ENCODE measurements around the gene PRKAG1.
A peak's percentile ranks its signal among the peaks of the same experiment; 100 is the strongest.

Gene PRKAG1

GRCh38 chr12:48970702-48971334, 47.8 kb downstream of the PRKAG1 start:
- DNase-seq (ENCODE audit: insufficient read length, low spot score) = peak; percentile 43
- FAIRE-seq = no peak

DNA sequence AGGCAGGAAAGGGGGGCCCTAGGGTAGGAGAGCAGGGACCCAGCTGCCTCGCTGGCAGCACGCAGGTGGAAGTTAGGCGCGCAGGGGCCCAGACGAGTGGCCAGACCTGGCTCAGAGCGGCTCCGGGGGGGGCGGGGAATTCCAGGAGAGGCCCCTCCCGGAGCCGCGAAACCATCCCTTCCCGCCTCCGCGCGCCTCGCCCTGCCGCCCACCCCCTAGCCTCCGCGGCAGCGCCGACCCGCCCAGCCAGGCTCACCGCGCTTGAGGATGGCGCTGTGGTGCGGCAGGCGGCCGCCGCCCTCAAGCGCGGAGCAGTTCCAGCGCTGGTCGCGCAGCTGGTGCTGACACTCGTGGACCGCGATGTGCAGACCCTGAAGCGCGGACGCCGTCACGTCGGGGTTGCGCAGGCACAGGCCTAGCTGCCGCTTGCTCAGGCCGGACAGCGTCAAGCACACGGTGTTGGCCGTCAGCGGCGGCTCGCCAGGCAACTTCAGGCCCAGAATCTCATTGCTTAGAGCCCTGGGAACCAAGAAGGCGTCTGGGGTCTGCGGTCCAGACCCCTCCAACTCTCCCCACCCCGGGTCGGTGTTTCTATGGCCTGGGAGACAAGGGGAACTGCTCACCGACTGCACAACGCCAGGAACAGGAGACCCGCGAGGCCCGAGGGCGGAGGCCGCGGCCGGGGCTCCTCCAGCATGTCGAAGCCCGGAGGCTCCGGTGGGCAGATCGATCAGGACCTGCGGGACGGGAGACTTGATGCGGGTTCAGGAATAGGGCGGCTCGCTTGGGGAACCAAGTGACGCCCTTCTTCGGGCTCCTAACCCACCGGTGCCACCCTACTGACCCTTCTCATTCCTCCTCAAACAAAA, 48.5 kb downstream of the PRKAG1 start:
- DNase-seq (ENCODE audit: insufficient read length, low spot score) (peak; percentile 0), FAIRE-seq (no peak)
- TF ChIP-seq POLR2A (IDR thresholded peaks at IDR 0.05; ENCODE audit: low read depth, low read length) = no peak

More at GRCh38 chr12:48970702-48971334, 47.8 kb downstream of the PRKAG1 start:
- no peak for TF ChIP-seq POLR2A (IDR thresholded peaks at IDR 0.05; ENCODE audit: low read depth, low read length)

DNA sequence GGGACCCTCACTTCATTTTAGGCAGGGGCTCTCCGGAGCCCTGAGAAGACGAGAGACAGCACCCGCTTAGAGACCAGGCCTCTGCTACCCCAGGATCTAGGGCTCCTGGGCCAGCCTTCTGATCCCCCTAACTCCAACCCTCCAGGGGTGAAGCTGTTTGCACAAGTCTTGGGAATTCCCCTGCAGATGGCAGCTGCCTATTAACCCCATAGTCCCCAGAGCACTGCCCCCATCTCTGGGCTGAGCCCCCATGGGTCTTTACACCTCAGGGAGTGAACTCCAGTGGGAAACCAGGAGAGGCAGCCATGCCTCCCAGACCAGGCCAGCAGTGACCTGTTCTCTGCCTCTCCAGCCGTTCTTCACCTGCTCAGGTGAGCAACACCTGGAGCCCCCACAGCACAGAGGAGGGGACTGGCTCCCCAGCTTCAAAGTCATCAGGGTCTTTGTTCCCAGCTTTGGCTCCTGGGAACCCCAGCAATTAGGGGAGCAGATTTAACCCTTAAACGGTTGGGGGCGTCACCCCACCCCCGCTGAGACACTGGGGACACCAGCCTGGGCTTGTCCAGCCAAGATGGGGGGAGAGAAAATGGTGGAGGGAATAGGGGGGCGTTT, 49.3 kb downstream of the PRKAG1 start:
- FAIRE-seq (no peak), DNase-seq (ENCODE audit: insufficient read length, low spot score) (peak; percentile 37)
- no peak for TF ChIP-seq POLR2A (IDR thresholded peaks at IDR 0.05; ENCODE audit: low read depth, low read length)

GRCh38 chr12:48968467-48968866, 50.1 kb downstream of the PRKAG1 start:
- DNase-seq (ENCODE audit: insufficient read length, low spot score) (peak; percentile 7), FAIRE-seq (no peak)
- TF ChIP-seq POLR2A (IDR thresholded peaks at IDR 0.05; ENCODE audit: low read depth, low read length) = no peak

DNA sequence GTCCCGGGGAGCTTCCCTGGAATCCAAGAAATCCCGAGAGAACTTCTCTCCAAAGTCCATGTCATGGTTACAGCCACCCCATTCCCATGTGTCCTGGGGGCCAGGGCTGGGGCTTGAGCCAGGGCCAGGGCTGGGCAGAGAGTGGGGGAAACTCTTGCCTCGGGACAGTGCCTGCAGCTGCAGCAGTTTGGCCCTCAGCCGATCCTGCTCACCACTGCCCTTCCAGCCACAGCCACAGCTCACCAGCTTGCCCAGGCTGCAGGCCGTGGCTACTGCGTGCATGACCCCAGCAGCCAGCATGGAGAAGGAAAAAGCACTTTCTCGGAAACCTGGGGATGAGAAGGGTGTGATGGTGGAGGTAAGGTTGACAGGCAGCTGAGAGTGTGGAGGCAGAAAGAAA, 50.6 kb downstream of the PRKAG1 start:
- no peak for TF ChIP-seq POLR2A (IDR thresholded peaks at IDR 0.05; ENCODE audit: low read depth, low read length)
- FAIRE-seq = no peak
- peak; percentile 20 for DNase-seq (ENCODE audit: insufficient read length, low spot score)

DNA sequence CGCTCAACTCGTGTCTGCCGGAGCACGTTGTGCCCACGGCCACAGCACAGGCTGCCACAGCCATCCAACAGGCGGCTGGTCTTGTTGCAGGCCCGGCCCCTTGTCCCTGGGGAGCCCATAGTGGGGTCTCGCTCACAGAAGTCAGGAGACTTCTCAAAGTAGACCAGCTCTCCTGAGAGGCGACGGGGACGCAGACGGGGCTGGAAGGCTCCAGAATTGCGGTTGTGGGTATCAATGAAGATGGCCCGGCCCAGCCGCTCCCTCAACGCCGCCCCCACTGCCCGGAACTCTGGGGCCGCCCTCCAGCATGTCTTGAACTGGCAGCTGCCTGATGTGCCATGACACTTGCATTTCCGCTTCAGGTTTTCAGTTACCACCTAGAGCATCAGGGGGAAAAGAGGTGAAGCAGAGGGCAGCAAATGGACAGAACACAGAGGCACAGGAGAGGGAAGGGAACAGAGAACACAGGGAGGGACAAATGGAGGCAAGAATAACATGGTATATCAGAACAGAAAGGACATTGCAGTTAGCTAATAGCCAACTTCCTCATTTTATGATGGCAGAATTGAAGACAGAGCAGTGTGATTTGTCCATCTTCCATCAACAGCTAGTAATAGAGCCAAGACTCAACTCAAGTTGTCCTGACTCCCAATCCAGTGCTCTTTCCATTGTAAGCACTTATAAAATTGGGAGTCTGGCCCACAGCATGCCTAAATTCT, 52.2 kb downstream of the PRKAG1 start:
- DNase-seq (ENCODE audit: insufficient read length, low spot score) (peak; percentile 1), FAIRE-seq (no peak)
- no peak for TF ChIP-seq POLR2A (IDR thresholded peaks at IDR 0.05; ENCODE audit: low read depth, low read length)

DNA sequence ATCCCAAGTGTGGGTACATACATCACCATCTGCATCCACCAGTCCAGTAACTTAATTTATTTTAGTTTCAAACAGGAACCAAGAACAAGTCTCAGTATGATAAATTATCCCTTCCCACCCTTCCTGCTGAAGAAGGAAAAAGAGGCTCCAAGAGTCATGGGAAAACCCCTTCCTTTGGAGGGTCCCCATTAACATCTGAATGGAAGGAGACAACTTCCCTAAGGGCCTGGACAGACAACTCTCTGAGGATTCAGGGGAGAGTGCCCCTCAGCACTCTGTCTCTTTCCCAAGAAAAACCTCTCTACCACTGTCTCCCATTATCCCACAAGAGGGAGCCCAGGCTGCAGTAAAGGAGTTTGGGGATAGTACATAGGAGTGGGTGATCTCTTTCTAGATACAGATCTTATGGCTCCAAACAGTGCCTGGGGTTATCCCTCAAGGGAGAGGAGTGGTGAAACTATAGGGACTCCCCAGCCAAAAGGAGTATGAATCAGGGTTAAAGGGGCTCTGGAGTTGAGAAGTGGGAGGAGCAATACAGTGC, 53.2 kb downstream of the PRKAG1 start:
- DNase-seq (ENCODE audit: insufficient read length, low spot score) (no peak), FAIRE-seq (no peak)
- no peak for TF ChIP-seq POLR2A (IDR thresholded peaks at IDR 0.05; ENCODE audit: low read depth, low read length)

DNA sequence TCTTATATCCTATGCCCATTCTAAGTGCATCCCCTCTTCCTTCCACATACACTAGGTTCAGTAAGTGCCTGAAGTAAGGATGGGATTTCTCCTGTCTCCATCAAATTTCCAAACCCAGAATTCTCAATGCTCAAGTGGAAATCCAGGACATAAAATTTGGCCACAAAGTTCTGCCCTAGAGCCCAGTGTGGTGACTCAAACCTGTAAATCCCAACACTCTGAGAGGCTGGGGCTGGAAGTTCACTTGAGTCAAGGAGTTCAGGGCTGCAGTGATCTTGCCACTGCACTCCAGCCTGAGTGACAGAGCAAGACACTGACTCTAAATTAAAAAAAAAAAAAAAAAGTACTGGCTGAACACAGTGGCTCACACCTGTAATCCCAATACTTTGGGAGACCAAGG, 56.8 kb downstream of the PRKAG1 start:
- DNase-seq (ENCODE audit: insufficient read length, low spot score) (no peak), FAIRE-seq (no peak)
- no peak for TF ChIP-seq POLR2A (IDR thresholded peaks at IDR 0.05; ENCODE audit: low read depth, low read length)

GRCh38 chr12:48961331-48961730, 57.2 kb downstream of the PRKAG1 start:
- DNase-seq (ENCODE audit: insufficient read length, low spot score) = no peak
- peak; percentile 87 for FAIRE-seq
- no peak for TF ChIP-seq POLR2A (IDR thresholded peaks at IDR 0.05; ENCODE audit: low read depth, low read length)

- FAIRE-seq (no peak), DNase-seq (ENCODE audit: insufficient read length, low spot score) (no peak)
- no peak for TF ChIP-seq POLR2A (IDR thresholded peaks at IDR 0.05; ENCODE audit: low read depth, low read length)
These were observed 57.7 kb downstream of the PRKAG1 start for GRCh38 chr12:48960834-48961233.

DNA sequence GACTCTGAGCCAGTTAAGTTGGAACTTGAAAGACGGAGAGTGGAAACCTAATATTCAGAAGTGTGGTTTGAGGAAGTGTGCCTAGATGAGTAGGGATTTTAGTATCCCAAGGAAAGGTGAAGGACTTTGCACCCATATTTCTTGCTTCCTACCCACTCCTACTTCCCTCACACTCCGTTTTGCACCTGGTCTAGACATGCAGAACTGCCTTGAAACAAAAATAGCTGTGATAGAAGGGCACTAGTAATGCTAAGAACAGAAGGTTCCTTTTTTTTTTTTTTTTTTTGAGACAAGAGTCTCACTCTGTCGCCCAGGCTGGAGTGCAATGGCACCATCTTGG, 60.6 kb downstream of the PRKAG1 start:
- DNase-seq (ENCODE audit: insufficient read length, low spot score) (no peak), FAIRE-seq (no peak)
- no peak for TF ChIP-seq POLR2A (IDR thresholded peaks at IDR 0.05; ENCODE audit: low read depth, low read length)

DNA sequence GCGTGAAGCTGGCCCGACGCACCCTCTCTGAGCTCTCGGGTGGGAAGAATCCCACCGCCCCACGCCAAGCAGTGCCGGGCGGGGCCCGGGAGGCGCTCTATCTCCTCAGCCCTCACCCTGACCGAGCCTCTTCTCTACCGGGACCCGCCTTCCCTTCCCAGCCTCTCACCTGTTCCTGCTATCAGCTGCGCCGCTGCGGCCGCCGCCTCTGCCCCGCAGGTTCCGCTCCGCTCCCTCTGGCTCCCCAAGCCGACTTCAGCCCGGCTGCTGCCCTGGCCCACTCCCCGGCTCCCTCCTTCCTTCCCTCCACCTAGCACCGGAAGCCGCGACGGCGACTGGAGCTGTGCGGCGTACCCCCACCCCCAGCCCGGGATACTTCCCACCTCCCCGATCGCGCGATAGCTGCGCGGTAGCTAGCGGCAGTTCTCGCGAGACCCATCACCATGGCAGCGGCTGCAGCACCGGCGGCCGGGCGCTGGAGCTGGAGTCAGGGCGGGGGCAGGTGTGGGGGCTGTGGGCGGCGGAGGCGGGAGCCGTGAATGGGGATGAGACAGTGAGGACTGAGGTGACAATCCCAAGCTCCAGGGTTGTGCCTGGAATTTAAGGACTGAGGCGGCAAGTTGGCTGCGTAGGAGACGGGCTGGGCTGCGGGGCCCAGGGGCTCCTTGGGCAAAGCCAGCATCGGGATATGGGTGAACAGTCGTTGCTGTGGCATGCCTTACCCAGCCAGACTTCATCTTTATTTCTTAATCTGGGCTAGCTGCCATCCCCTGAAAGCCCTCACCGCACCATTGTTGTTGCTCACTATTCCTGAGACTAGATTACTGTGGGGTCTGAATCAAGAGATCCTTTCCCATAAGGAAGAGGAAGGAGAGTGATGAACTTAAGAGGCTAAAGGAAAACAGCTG, 61.2 kb downstream of the PRKAG1 start, which contains the start of gene ARF3:
Gene ARF3, minus strand, starts transcription at position 347 of the 908 bp plus-strand sequence. CDS start 16,392 bp downstream, outside the sequence.
- DNase-seq (ENCODE audit: insufficient read length, low spot score) (peak; percentile 93), FAIRE-seq (no peak)
- TF ChIP-seq POLR2A (IDR thresholded peaks at IDR 0.05; ENCODE audit: low read depth, low read length) = peak; percentile 34
